Large intestine (tissue), 3 donors: ENCODE measurements around the gene MRPL9. TPM values are rescaled to one million over a fixed set of nuclear protein-coding genes. Genes with fewer than 3 reads are reported as not detected.
"Not testable (repeated sequence)": the region's sequence is repeated elsewhere in the genome, so short reads cannot be mapped to it uniquely, and the experiment has no call there.

Experiments
- DNase-seq, 2 donors: peaks; one replicate each; pipeline versions ENCODE4 v3.0.0 to v3.0.0-alpha.2; 2013
- H3K27ac ChIP-seq: one replicate; pipeline ENCODE4 v1.5.1; 2013; ENCODE audit warnings: low read length
- H3K27me3 ChIP-seq: 2 replicates; pipeline ENCODE4 v1.6.1; 2013; ENCODE audit warnings: low read length; ENCODE audit not compliant: control insufficient read depth, insufficient read depth
- H3K36me3 ChIP-seq: 2 replicates; pipeline ENCODE4 v1.6.1; 2013; ENCODE audit warnings: low read length; ENCODE audit not compliant: control insufficient read depth, insufficient read depth
- H3K4me1 ChIP-seq: one replicate; pipeline ENCODE4 v1.6.1; 2013; ENCODE audit warnings: low read length; ENCODE audit not compliant: control insufficient read depth, insufficient read depth
- H3K4me3 ChIP-seq: one replicate; pipeline ENCODE4 v1.5.1; 2013; ENCODE audit warnings: low read length
- H3K9me3 ChIP-seq: one replicate; pipeline ENCODE4 v1.6.1; 2013; ENCODE audit warnings: mild to moderate bottlenecking, low read depth, low read length, moderate library complexity; ENCODE audit not compliant: control insufficient read depth
- WGBS: methylation state at CpG from one replicate; pipeline ENCODE4 v1.1.5; 2013; ENCODE audit warnings: low lambda C conversion rate; ENCODE audit not compliant: insufficient coverage; 5-methylcytosine and 5-hydroxymethylcytosine counted together
- polyA plus RNA-seq: library from polyadenylated mRNA; unstranded; fragments of 120-200 nt; gene quantifications from one replicate; pipeline ENCODE4 v1.2.1, GENCODE V29; 2013

Gene MRPL9
- polyA plus RNA-seq, 1 donor, result 58.3 TPM

DNA sequence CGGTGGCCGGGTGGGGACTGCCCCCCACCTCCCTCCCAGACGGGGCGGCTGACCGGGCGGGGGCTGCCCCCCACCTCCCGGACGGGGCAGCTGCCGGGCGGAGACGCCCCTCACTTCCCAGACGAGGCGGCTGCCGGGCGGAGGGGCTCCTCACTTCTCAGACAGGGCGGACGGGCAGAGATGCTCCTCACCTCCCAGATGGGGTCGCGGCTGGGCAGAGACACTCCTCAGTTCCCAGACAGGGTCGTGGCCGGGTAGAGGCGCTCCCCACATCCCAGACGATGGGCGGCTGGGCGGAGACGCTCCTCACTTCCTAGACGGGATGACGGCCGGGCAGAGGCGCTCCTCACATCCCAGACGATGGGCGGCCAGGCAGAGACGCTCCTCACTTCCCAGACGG is 6.0 kb upstream of the MRPL9 start:
- H3K27ac ChIP-seq, H3K27me3 ChIP-seq, H3K4me3 ChIP-seq, DNase-seq, H3K4me1 ChIP-seq, H3K36me3 ChIP-seq, H3K9me3 ChIP-seq: not testable (repeated sequence)
- no CpG with 5 or more reads among the region's 34 CpGs for WGBS

DNA sequence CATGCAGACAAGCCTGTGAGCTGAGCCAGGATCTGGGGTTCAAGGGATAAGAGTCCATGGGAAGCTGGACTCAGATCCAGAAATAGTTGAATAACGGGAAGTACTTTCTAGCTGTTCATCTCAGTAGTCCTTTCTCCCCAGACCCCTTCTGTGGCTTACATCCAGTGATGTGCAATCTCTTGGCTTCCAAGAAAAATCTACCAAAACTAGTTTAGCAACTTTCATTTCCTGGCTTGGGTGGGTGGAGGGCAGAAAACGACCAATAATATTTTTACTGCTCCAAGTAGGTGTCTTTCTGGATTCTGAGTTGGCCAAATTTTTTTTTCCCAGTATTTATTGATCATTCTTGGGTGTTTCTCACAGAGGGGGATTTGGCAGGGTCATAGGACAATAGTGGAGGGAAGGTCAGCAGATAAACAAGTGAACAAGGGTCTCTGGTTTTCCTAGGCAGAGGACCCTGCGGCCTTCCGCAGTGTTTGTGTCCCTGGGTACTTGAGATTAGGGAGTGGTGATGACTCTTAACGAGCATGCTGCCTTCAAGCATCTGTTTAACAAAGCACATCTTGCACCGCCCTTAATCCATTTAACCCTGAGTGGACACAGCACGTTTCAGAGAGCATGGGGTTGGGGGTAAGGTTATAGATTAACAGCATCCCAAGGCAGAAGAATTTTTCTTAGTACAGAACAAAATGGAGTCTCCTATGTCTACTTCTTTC is 5.2 kb upstream of the MRPL9 start:
- H3K4me3 ChIP-seq, H3K27me3 ChIP-seq, H3K27ac ChIP-seq, H3K36me3 ChIP-seq, H3K4me1 ChIP-seq, H3K9me3 ChIP-seq, DNase-seq: not testable (repeated sequence)
- WGBS, result 20% methylated on average over 1 of the region's 7 CpGs

DNA sequence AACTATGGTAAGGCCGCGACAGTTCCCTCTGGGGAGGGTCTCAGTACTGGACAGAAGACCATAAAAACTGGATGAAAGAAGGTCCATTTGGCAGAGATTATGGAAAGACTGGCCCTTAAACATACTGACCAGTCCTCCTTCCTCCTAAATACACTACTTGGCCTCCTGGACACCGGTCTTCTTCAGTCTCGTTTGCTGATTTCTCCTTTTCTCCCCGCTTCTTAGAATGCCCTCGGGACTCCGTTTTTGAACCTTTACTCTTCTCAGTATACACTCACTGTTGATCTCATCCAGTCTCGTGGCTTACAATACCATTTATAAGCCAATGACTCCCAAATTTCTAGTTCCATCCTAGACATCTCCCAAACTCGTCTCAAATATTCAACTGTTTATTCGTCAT is 694 bp upstream of the MRPL9 start:
- H3K4me3 ChIP-seq, result peak overlapping the region; percentile 82
- H3K27me3 ChIP-seq, result no peaks in the 10 kb centered on the region
- WGBS, result 54% methylated on average over 10 of the region's 10 CpGs
- peak overlapping the region; percentile 66 for H3K27ac ChIP-seq
- H3K4me1 ChIP-seq, result no peaks in the 10 kb centered on the region
- H3K9me3 ChIP-seq, result no peaks in the 10 kb centered on the region
- peaks cover 26% of the 10 kb centered on the region for H3K36me3 ChIP-seq
- no peak for DNase-seq

DNA sequence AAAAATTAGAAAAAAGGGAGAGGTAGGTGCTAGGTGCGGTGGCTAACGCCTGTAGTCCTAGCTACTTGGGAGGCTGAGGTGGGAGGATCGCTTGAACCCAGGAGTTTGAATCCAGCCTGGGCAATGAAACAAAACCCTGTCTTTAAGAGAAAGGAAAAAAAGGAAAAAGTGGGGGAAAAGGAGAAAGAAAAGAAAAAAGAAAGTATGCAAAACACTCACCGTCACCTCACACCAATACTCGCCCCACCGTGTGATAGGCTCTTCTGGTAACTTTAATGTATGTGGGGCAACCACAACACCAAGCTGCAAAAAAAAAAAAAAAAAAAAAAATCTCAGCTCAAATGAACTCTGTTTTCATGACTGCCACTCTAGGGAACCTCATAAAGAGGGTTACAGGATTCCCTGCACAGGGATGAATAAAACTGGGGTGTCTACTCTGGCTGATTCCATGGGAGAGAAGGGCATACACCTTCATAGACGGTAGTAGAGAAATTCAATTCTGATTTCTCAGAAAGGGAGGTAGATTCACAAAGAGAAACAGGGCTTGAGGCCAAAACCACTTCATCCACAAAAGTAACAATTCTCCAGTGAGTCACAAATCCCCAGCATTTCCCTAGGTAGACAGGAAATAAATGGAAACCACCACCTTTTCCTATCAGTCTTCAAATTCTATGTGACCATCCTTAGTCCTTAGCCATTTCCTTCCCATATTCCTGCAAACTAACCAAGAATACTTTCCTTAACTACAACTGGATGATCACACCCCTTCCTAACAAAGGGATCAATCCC is 2.5 kb downstream of the MRPL9 start:
- Histone ChIP-seq H3K27ac (no peak overlapping the region), H3K36me3 (peaks cover 28% of the 10 kb centered on the region), H3K27me3 (no peaks in the 10 kb centered on the region), H3K4me3 (no peak overlapping the region), H3K9me3 (no peaks in the 10 kb centered on the region), H3K4me1 (no peaks in the 10 kb centered on the region)
- no peak for DNase-seq
- no CpG with 5 or more reads among the region's 7 CpGs for WGBS

DNA sequence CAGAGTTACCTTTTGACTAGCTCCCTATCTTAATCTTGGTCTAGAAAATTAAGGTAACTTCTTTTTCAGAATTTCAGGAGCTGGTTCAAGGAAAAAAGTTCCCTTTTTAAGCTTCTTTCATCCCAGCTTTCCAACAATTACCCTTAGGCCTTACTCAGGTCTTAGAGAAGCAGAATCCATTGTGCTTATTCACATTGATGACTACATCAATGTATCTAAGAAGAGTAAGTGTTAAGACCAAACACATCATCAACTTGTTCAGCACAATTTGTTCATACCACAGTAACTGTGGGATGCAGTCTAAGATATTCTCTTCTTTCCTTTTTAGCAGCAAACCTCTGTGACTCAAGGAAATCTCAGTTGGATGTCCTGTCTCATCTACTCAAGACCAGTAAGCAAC is 4.1 kb downstream of the MRPL9 start:
- Histone ChIP-seq H3K27me3 (no peaks in the 10 kb centered on the region), H3K9me3 (no peaks in the 10 kb centered on the region), H3K4me1 (no peaks in the 10 kb centered on the region), H3K27ac (no peak overlapping the region), H3K36me3 (peaks cover 28% of the 10 kb centered on the region), H3K4me3 (no peak overlapping the region)
- DNase-seq, result no peak

DNA sequence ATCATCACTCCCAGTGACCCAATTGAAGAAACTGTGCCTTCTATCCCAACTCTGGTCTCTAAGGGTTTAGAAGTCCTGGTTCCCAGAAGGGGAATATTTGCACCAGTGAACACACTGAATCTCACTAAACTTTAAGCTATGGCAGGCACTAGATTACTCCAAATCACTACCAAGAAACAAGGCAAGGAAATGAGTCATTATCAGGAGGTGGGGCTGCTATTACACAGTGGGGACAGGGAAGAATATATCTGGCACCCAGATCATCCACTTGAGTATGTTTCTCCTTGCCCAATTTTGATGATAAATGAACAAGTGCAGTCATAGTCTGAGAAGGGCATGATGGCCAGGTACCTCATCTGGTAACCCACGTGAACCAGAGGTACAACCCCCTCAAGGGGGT is 7.0 kb downstream of the MRPL9 start:
- no CpG with 5 or more reads among the region's 1 CpG for WGBS
- Histone ChIP-seq H3K36me3 (peaks cover 22% of the 10 kb centered on the region), H3K4me1 (no peaks in the 10 kb centered on the region), H3K27me3 (no peaks in the 10 kb centered on the region), H3K4me3 (no peak overlapping the region), H3K9me3 (no peaks in the 10 kb centered on the region), H3K27ac (no peak overlapping the region)
- no peak for DNase-seq

DNA sequence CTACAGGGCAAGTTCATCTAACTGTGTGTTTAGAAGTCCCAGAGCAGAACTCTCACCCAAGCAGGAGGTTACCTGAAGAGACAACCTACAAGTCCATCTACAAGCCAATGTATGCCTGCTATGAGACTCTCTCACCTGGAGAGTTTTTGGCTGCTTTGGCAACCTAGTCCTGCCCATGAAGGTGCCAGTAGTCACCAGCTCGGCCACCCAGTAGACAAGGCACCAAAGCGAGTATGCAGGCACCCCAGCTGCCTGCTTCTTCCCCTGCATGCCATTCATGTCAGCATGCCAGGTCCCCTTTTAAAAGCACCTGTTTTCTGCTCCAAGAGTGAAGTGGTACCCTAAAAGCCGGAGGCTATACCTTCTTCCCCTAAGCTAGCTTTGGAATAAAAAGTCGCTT is 21.8 kb downstream of the MRPL9 start:
- DNase-seq, result no peak
- peaks cover 3% of the 10 kb centered on the region for H3K27me3 ChIP-seq
- H3K4me1 ChIP-seq, result peaks cover 3% of the 10 kb centered on the region
- no peak overlapping the region for H3K4me3 ChIP-seq
- H3K36me3 ChIP-seq, result no peaks in the 10 kb centered on the region
- WGBS, result no CpG with 5 or more reads among the region's 4 CpGs
- H3K9me3 ChIP-seq, result peaks cover 4% of the 10 kb centered on the region
- no peak overlapping the region for H3K27ac ChIP-seq

DNA sequence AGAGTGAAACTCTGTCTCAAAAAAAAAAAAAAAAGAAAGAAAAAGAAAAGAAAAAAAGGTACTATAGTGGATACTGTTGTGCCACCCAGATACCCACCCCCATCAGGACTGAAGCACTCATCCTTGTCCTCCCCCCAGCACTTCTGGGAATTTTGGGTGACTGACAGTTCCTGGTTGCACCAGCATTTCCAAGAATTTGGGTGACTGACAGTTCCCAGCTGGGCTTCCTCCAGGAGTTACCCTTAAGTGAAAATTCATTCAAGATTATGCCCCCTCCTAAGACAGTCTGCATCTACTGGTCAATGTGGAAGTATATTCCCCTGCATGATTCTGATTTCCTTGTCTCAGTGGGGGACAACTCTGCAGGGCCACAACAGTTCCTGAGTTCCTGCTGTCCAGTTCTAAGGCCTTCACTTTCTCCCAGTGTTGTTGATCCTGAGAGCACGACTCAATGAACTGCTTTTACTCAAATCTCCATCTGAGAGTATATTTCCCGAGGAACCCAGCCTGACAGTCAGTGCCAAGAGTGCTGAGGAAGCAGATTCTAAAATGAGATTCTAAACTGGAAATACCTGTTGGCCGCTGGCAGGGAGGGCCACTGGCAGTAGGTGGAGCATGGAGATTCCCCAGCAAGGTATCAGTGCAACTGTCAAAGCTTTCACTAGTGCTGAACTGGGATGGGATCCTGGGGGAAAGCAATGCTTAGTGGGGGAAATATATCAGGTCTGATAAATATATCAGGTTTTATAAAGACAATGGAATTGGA is 23.5 kb downstream of the MRPL9 start:
- Histone ChIP-seq H3K9me3 (peaks cover 4% of the 10 kb centered on the region), H3K27ac (no peak overlapping the region), H3K4me1 (peaks cover 5% of the 10 kb centered on the region), H3K36me3 (no peaks in the 10 kb centered on the region), H3K27me3 (peaks cover 3% of the 10 kb centered on the region), H3K4me3 (no peak overlapping the region)
- no CpG with 5 or more reads among the region's 3 CpGs for WGBS
- DNase-seq, result peak; percentile 40 to 59

DNA sequence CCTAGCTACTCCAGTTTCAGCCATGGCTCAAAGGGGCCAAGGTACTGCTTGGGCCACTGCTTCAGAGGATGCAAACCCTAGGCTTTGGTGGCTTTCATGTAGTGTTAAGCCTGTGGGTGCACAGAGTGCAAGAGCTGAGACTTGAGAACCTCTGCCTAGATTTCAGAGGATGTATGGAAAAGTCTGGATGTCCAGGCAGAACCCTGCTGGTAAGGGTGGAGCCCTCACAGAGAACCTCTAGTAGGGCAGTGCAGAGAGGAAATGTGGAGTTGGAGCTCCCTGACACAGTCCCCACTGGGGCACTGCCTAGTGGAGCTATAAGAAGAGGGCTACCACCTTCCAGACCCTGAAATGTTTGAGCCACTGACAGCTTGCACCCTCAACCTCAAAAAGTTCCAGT is 25.8 kb downstream of the MRPL9 start:
- Histone ChIP-seq H3K27ac (no peak overlapping the region), H3K36me3 (no peaks in the 10 kb centered on the region), H3K9me3 (peaks cover 4% of the 10 kb centered on the region), H3K4me1 (peaks cover 6% of the 10 kb centered on the region), H3K4me3 (no peak overlapping the region), H3K27me3 (no peaks in the 10 kb centered on the region)
- DNase-seq, result no peak

DNA sequence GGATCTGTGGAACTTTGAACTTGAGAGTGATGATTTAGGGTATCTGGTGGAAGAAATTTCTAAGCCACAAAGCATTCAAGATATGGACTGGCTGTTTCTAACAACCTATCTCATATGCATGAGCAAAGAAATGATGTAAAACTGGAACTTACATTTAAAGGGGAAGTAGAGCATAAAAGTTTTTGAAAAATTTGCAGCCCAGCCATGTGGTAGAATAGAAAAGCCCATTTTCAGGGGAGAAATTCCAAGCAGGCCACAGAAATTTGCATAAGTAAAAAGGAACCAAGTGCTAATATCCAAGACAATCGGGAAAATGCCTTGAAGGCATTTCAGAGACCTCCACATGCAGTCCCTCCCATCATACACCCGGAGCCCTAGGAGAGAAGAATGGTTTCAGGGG is 26.3 kb downstream of the MRPL9 start:
- WGBS, result no CpG with 5 or more reads among the region's 2 CpGs
- no peak for DNase-seq
- no peaks in the 10 kb centered on the region for H3K36me3 ChIP-seq
- H3K4me3 ChIP-seq, result no peak overlapping the region
- H3K9me3 ChIP-seq, result peaks cover 4% of the 10 kb centered on the region
- peaks cover 6% of the 10 kb centered on the region for H3K4me1 ChIP-seq
- H3K27me3 ChIP-seq, result no peaks in the 10 kb centered on the region
- H3K27ac ChIP-seq, result no peak overlapping the region
